Uterus (tissue), 4 donors: ENCODE results near the gene SP6. TPM values are rescaled to one million over a fixed set of nuclear protein-coding genes. Genes with fewer than 3 reads are reported as not detected.

Experiments
- DNase-seq, 2 donors: peaks; one replicate each; pipeline ENCODE4 v3.0.0-alpha.2; 2019 to 2020
- H3K27ac ChIP-seq, 2 donors: fragments of 200-600 bp; sonication (generic); 1 replicate in 1 of 2; 2 replicates in 1 of 2; pipeline ENCODE4 v1.5.1; 2016 to 2018
- H3K27me3 ChIP-seq, 2 donors: fragments of 200-600 bp; sonication (generic); one replicate each; pipeline ENCODE4 v1.5.1; 2018 to 2019; ENCODE audit warnings: control low read depth in 1 of 2
- H3K36me3 ChIP-seq, 2 donors: fragments of 200-600 bp; sonication (generic); one replicate each; pipeline ENCODE4 v1.5.1; 2019; ENCODE audit warnings: control low read depth in 1 of 2
- H3K4me1 ChIP-seq, 2 donors: fragments of 200-600 bp; sonication (generic); one replicate each; pipeline ENCODE4 v1.5.1; 2018 to 2019; ENCODE audit warnings: control low read depth in 1 of 2
- H3K4me3 ChIP-seq, 2 donors: fragments of 200-600 bp; sonication (generic); 1 replicate in 1 of 2; 2 replicates in 1 of 2; pipeline ENCODE4 v1.5.1; 2018 to 2019; ENCODE audit warnings: mild to moderate bottlenecking in 1 of 2
- H3K9me3 ChIP-seq, 2 donors: fragments of 200-600 bp; sonication (generic); one replicate each; pipeline ENCODE4 v1.5.1; 2019; ENCODE audit warnings: control low read depth in 1 of 2
- CTCF ChIP-seq, 4 experiments: fragments of 200-600 bp in 2 of 4; fragments of 450-650 bp in 2 of 4; sonication (generic) in 2 of 4; IDR thresholded peaks; one replicate each; pipeline ENCODE4 v1.5.1; 2016 to 2019; ENCODE audit warnings: antibody characterized with exemption in 4 of 4, mild to moderate bottlenecking in 2 of 4, moderate library complexity in 1 of 4
- POLR2A ChIP-seq, 2 donors: fragments of 450-650 bp; IDR thresholded peaks; one replicate each; pipeline ENCODE4 v1.6.1; 2016; ENCODE audit warnings: antibody characterized with exemption in 2 of 2, mild to moderate bottlenecking in 1 of 2, moderate library complexity in 1 of 2
- intact Hi-C: fragments of 100-400 bp; cut with DNase I; formaldehyde crosslinking; loops from one replicate; pipeline ENCODE4 v1.15.1; 2023; ENCODE audit warnings: low total_unique reads
- total RNA-seq, 4 donors: library from RNA; depleted of rRNA in 3 of 4; stranded (reverse); fragments of >200 nt in 3 of 4; gene quantifications; one replicate each; pipeline versions ENCODE4 v1.1.0 to v1.2.4, GENCODE V29; 2014 to 2023
- donor health status: DM: yes; HTN: yes; CAD: no.

The SP6 gene
- total RNA-seq, 4 donors from 2014 or later = 1.4 to 1.5 TPM; not detected in 2

- no peaks in the 10 kb centered on the region for H3K4me1 ChIP-seq
- no peaks in the 10 kb centered on the region for H3K27me3 ChIP-seq
- intact Hi-C loops = no loop called here
- no peaks in the 10 kb centered on the region for H3K36me3 ChIP-seq
- DNase-seq = no peak
- H3K27ac ChIP-seq = no peak overlapping the region
- no peaks in the 10 kb centered on the region for H3K9me3 ChIP-seq
- H3K4me3 ChIP-seq = no peak overlapping the region
- TF ChIP-seq POLR2A (IDR thresholded peaks at IDR 0.05) (no peak), CTCF (IDR thresholded peaks at IDR 0.05) (no peak)
Measured at GRCh38 chr17:47815106-47815918, 35.7 kb downstream of the SP6 start.

- intact Hi-C loops = no loop called here
- H3K9me3 ChIP-seq = no peaks in the 10 kb centered on the region
- H3K4me1 ChIP-seq = no peaks in the 10 kb centered on the region
- H3K27me3 ChIP-seq = no peaks in the 10 kb centered on the region
- no peak overlapping the region for H3K4me3 ChIP-seq
- DNase-seq = no peak
- no peaks in the 10 kb centered on the region for H3K36me3 ChIP-seq
- no peak overlapping the region for H3K27ac ChIP-seq
- TF ChIP-seq POLR2A (IDR thresholded peaks at IDR 0.05) (no peak), CTCF (IDR thresholded peaks at IDR 0.05) (no peak)
Measured at GRCh38 chr17:47813512-47814031, 37.4 kb downstream of the SP6 start.

GRCh38 chr17:47813077-47813476 lies 37.9 kb downstream of the SP6 start:
- H3K4me3 ChIP-seq = no peak overlapping the region
- H3K27me3 ChIP-seq = no peaks in the 10 kb centered on the region
- TF ChIP-seq CTCF (IDR thresholded peaks at IDR 0.05) (no peak), POLR2A (IDR thresholded peaks at IDR 0.05) (no peak)
- H3K4me1 ChIP-seq = no peaks in the 10 kb centered on the region
- no peak overlapping the region for H3K27ac ChIP-seq
- no peaks in the 10 kb centered on the region for H3K9me3 ChIP-seq
- DNase-seq = no peak
- H3K36me3 ChIP-seq = no peaks in the 10 kb centered on the region
- intact Hi-C loops = no loop called here

GRCh38 chr17:47812146-47812920 lies 38.6 kb downstream of the SP6 start:
- H3K36me3 ChIP-seq = no peaks in the 10 kb centered on the region
- no peak for DNase-seq
- TF ChIP-seq CTCF (IDR thresholded peaks at IDR 0.05) (no peak), POLR2A (IDR thresholded peaks at IDR 0.05) (no peak)
- H3K9me3 ChIP-seq = no peaks in the 10 kb centered on the region
- intact Hi-C loops = no loop called here
- no peaks in the 10 kb centered on the region for H3K27me3 ChIP-seq
- H3K4me3 ChIP-seq = no peak overlapping the region
- no peaks in the 10 kb centered on the region for H3K4me1 ChIP-seq
- no peak overlapping the region for H3K27ac ChIP-seq

GRCh38 chr17:47811709-47812108 lies 39.3 kb downstream of the SP6 start:
- H3K9me3 ChIP-seq = no peaks in the 10 kb centered on the region
- H3K4me3 ChIP-seq = no peak overlapping the region
- intact Hi-C loops = no loop called here
- no peaks in the 10 kb centered on the region for H3K4me1 ChIP-seq
- H3K27ac ChIP-seq = no peak overlapping the region
- H3K27me3 ChIP-seq = no peaks in the 10 kb centered on the region
- TF ChIP-seq CTCF (IDR thresholded peaks at IDR 0.05) (no peak), POLR2A (IDR thresholded peaks at IDR 0.05) (no peak)
- no peak for DNase-seq
- H3K36me3 ChIP-seq = no peaks in the 10 kb centered on the region
